HG03558 (cell line): ENCODE measurements around the gene FAM117A.
"Not testable (repeated sequence)": the region's sequence is repeated elsewhere in the genome, so short reads cannot be mapped to it uniquely, and the experiment has no call there.

ENCODE experiments used
- ATAC-seq: cut with Tn5 transposase; IDR thresholded peaks from one replicate; pipeline ENCODE4 v1.9.1; 2021; ENCODE audit warnings: moderate number of reproducible peaks; ENCODE audit not compliant: unreplicated experiment; ENCODE audit errors: extremely low read depth

Gene FAM117A

DNA sequence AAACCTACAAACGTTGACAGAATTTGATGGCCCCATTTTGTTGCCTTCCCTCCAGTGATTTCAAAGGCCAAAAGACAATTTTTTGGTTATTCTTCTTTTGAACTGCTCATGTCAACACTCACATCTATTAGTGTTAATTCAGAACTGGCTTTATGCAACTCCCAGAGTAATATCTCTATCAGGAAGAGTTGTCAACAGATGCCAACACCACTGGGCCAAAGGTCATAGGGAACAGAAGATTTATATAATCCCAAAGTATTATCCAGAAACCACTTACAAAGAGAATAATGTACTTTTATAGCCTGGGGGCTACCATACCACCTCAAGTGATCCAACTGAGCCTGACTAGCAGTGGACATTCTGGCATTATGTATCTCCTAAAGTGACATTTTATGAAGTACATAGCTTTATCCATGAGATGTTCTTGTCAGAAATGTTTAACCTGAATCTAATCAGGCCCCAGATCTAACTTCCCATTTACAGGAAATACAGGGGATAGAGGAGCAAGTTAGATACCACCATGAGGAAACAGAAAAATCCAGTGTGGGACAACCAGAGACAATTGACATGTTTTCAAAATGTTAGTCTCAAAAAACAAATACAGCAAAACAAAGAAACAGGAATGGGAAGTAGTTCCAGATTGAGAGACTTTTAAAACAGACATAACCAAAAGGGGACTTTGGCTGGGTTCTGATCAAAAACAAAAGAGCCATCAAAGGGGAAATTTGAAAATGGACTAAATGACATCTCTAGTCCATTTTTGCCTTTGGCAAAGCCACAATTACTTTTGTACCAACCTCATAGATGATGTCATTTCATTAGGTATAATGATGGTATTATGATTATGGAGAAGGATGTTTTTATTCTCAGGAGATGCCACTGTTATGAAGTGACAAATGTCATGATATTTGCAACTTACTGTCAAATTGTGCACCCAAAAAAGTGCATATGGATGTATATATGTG lies 18.5 kb downstream of the FAM117A start:
- ATAC-seq: no peak

DNA sequence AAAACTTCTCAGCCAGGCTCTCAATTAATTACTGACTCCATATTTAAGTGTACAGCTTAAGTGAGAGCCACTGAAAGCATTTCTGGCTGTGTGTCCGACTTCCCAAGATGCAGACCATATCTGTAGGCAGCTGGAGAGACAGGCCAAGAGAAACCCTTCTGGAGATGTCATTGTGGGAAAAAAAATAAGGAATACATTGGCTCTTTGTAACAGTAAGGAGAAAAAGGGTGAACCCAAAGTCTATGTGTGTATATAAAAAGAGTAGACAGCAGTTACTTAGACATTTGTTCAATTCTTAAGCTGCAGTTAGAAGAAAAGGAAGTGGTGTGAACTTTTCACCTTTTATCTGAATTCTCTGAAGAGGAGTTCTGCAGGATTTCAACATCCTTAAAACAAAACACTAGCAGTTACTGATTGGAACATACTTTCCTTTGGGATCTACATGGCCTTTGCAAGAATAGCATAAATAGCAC lies 21.7 kb downstream of the FAM117A start:
- ATAC-seq: no peak

DNA sequence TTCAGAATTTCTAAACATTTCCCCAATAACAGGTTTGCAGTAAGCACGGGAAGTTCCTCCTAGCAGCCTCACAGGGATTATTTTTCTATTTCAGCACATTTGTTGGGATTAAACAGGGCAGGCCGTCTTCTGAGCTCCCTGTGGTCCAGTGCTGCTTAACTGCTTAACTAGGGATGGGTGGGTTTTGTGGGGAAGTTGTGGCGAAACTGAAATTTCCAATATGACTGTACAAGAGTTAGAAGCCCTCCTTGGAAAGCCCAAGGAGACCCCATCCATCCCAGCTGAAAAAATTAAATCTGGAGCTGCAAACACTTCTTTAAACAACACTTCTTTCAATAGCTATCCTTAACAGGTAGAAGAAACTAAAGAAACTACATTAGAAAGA lies 22.2 kb downstream of the FAM117A start:
- no peak for ATAC-seq

DNA sequence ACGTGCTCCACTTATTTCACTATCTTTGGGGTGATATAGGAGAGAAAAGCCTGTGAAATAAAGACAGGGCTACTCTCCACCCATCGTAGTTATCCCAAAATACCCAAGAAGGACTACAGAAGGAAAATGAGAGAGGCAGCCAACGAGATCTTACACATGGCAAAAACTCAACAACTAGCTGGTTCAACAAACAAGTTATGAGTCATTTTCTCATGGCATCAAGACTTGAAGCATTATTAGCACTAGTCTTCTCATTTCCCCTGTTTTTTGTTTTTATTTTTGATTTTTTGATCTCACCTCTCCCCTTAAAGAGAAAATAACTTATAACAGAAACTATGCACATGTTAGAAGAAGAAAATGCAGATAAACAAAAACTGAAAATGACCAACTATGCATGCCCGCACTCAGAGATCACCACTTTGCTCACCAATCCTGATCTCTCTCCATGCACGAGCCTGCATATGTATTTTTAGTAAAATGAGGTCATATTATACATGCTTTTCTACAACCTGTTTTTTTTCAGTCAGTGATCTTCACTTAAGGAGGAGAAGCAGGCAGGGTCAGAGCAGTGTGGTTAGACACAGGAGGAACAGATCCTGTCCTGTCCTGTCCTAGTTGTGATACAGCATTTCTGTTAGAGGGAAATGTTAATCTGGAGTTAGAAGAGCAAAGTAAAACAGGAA lies 22.8 kb downstream of the FAM117A start:
- no peak for ATAC-seq

DNA sequence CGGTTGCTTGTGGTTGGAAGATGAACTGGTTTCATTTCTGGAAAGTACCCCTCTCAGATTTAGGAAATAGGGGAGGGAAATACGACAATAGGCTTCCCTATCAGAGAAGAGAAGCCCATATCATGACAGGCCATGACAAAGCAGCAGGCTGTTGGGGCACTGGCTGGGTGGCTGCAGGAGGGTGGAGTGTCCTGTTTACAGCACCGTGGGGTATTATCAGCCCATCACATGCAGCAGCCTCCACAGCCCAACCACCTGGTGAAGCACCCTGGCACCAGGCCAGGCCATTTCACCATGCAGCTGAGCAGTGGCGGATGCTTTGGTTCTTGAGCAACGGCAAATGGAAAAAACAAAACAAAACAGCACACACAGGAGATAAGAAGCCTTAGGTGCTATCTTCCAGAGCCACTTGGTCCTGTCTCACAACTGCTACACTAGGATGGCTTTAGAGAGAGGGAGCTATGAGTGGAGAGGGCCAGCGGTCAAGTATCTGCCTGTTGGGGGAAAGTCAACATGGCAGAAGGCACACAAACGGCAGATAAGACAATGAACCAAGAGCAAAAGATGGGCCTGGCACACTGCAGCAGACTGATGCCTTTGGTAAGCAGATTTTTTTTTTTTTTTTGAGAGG lies 24.2 kb downstream of the FAM117A start:
- no peak for ATAC-seq

DNA sequence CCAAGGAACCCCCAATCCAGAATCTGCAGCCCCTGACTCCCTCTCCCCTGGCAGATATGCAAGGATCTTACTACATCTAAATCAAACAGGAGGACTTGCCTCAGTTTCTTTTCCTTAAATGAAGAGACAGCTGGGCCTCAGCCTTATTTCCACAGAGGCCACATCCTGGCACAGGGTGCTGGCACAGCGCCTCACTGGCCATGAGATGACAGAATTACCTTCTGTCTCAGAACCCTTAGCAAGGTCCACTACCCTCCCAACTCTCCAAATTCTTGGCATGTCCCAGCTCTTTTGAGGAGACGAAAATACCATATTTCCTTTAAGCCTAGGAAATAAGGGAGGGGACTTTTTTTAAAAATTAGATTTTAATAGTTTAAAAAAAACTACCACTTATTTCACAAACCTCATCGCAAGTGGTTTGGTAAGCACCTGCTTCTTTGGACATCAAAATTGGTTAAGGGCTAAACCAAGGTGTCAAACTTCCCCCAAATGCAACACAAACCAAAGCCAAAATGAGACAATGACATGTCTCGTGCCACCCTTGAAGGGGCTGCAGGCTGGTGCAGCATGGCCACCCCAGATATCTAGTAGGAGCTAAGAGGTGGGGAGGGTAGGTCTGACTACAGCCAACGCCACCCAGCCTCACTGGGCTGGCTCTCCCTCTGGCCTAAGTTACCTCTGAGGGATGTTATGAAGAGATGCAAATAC lies 25.3 kb downstream of the FAM117A start:
- no peak for ATAC-seq

DNA sequence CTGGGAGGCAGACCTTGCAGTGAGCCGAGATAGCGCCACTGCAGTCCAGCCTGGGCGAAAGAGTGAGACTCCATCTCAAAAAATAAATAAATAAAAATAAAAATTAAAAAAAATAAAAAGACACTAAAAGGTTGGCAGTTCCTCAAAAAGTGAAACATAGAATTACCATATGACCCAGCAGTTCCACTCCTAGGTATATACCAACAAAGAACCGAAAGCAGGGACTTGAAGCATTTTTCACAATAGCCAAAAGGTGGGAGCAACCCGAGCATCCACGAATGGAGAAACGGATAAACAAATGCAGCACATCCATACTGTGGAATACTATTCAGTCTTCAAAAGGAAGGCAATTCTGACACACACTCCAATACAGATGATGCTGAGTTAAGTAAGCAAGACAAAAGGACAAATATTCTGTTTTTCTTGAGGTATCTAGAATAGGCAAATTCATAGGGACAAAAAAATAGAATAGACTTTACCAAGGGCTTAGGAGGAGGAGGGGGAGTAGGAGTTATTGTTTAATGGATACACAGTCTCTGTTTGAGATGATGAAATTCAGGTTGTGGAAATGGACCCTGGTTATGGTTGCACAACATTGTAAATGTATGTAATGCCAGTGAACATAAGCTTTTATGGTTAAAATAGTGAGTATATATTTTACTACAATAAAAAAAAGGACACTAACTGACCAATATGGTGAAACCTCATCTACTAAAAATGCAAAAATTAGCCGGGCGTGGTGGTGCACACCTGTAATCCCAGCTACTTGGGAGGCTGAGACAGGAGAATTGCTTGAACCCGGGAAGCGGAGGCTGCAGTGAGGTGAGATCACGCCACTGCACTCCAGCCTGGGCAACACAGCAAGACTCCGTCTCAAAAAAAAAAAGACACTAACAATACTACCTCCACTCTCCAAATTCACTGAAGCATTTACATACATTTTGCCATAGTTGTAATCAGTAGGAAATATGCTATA lies 29.1 kb downstream of the FAM117A start:
- ATAC-seq: no peak

DNA sequence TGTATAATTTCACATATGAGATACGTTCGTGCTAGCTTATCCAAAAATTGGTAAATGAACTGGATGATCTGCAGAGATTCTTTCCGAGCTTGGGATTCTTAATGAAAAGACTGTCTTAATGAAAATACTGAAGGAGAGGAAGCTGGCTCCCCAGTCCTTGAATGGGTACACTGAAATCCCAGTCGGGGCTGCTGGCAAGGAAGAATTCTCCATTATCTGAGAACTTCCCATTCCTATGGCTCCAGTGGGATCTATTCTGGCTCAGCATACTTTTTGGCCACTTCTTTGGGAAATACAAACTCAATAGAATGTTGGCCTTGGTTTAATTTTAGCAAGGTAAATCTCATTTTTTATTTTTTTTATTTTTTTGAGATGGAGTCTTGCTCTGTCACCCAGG lies 32.5 kb downstream of the FAM117A start:
- no peak for ATAC-seq

DNA sequence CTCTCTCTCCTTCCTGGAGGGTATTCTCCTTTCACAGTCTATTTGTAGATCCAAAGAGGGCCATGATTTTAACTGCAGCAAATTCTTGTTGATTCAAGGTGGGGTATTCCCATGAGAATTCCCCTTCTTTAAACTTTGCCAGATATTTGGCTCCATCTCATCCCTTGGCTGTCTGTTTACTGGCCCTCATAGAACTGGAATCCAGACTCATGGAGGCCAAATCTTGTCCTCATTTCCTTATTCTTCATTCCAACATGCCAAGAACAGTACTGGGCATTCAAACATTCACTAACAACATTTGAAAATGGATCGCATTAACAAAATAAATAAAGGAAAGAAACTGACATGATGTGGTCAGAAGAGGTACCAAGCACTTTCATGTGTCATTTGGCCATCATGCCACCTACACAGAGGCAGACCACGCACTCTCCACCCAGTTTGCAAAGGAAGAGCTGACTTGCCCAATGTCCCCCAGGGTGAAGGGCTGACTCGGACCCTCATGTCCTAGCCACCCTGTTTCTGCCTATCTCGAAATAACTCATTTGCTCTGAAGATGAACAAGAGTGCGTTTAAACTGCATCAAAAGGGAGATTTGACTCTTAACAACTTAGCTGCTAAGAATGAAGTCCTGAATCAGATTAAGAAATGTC lies 33.0 kb downstream of the FAM117A start:
- no peak for ATAC-seq

DNA sequence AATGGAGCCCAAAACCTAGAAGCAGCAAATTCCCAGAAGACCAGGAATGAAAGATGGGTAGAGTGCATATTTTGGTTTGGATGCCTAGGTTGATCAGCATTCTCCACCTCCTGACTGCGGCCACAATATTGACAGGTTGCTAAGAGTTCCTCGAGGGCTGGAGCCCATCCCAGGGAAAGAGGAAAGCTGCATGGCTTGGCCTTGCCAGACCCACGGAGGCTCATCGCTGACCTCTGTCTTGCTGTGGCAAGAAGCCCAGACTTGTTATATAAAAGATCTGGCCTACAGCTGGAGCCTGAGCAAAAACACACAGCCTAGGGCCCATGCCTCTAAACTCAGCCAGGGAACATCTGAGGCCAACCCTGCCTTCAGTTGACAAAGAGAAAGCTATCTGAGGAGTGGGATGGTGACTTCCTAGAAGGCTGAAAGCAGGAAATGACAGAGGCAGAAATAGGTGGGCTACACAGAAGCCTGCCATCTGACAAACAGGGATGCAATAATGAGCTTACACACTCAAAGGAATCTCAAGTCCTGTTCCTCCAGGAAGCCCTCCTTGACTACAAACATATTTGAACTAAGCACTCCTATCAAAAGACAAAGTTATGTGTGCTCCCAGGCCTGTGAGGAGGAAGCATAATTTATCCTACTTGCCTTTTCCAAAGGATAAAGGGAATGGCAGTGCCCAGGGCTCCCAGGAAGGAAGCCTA lies 33.7 kb downstream of the FAM117A start:
- no peak for ATAC-seq

DNA sequence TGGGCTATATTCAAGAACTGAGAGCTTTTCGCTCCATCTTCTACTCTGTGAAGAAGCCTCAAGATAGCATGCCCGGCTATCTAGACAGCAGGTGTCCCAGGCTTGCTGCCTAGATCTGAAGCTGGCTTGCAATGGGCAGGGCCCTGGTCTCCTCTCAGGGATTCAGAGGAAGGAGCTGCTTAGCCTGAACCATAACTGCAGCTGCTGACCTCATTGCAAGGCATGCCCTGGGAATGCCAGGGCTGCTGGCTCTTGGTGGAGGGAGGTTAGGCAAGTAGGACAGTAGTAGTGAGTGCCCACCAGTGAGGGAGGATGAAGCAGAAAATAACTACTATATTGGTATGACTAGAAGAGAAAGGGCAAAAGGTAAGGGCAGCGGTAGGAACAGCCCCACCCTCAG lies 34.9 kb downstream of the FAM117A start:
- no peak for ATAC-seq

DNA sequence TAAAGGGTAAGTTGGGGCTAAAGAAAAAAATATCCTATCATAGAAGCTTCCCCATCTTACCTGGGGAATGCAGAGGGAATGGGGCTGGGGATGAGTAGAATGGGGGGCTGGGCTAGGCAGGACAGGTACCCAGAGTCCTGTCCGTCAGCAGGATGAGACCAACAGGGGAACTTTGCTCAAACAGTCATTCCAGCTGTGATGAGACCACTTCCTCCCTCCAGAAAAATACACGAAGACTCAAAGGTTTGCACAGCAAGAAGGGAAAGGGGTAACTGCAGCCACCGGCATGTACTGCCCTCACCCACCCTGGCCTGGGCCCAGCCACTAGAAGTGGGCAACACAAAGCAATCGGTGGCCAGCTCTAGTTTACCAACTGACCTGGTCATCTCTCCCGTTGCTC lies 35.5 kb downstream of the FAM117A start:
- no peak for ATAC-seq

DNA sequence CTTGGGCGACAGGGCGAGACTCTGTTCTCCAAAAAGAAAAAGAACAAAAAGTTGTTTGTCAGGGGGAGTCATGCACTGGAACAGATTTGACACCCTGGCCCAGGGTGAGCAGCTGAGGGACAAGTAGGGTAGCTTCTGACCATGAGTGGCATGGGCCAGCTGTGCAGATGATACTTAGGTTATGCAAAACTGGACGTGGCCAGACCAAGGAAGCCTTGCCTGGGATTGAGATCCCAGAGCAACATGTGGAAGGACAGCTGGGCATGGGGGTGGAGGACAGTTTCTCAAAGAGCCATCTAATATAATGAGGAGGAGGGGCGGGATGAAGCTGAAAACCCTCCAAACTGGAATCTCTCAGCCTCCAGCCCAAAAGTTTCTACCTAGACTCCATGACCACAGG lies 36.6 kb downstream of the FAM117A start:
- no peak for ATAC-seq

DNA sequence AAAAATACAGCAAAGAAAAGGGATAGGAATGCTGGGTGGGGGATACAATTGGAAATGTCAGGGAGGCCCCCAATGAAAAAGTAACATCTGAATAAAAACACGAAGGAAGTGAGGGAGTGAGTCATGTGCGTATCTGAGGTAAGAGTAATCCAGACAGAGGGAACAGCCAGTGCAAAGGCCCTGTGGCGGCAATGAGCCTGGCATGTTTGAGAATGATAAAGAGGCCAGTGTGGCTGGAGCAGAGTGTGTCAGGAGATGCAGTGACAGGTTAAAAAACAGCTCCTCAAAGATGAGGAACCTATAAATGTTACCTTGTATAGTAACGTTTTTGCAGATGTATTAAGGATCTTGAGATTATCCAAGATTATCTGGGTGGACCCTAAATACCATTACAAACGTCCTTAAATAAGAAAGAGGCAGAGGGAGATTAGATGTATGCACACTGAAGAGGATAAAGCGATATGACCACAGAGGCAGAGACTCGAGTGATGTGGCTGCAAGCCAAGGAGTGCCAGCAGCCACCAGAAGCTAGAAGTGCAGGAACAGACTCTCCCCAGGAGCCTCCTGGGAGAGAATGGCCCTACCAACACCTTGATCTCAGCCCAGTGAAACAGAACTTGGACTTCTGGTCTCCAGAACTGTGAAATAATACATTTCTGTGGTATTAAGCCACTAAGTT lies 38.3 kb downstream of the FAM117A start:
- ATAC-seq: no peak

DNA sequence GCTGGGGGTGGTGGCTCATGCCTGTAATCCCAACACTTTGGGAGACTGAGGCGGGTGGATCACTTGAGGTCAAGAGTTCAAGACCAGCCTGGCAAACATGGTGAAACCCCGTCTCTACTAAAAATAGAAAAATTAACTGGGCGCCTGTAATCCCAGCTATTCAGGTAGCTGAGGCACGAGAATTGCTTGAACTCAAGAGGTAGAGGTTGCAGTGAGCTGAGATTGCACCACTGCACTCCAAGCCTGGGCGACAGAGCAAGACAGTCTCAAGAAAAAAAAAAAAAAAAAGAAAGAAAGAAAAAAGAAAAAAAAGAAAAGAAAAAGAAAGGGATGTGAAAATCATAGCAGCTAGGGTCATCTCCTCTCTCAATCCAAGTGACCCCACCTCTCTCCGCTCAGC lies 39.4 kb downstream of the FAM117A start:
- ATAC-seq: not testable (repeated sequence)

DNA sequence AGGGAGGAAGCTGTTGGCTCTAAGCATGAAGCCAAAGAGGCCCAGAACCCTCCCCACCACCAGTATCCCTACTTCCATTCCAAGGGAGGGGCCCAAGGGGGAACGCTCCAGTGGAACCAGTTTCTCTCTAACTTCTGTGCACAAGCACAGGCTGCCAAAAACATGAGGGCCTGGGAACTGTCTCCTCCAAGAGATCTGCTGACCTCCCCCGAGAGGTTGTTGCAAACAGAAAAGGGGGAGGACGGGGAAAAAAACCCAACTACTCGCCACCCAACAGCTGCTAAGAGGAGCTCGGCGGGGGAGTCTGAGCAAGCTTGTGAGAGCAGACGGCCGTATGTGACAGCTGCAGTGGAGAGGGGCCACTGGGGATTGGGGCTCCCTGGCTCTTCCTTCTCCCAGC lies 40.5 kb downstream of the FAM117A start:
- ATAC-seq: no peak

DNA sequence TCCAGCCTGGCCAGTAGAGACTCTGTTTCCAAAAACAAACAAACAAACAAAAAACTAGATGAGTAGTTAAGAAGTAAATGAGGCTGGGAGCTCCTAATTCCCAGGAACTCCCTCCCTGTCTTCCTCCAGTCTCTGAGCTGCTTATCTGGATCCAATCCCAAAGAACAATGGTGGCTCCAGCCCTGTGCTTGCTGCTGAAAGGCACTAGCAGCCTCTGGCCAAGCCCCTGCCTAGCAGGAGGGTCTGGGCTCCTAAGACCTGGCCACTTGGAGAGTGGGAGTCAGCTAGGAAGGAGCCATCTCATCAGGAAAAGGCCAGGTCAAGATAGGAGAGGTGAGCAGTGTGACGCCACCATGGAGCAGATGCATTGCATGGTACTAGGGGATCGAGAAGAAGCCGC lies 41.9 kb downstream of the FAM117A start:
- no peak for ATAC-seq
